Esophagus squamous epithelium (tissue), 4 donors: ENCODE results near the gene CENPU.

Experiments used
- CTCF ChIP-seq, 6 experiments: fragments of 450-650 bp in 4 of 6; fragments of 200-600 bp in 2 of 6; sonication (generic) in 2 of 6; IDR thresholded peaks; one replicate each; pipeline ENCODE4 v1.5.1; 2016 to 2019; ENCODE audit warnings: antibody characterized with exemption in 6 of 6, mild to moderate bottlenecking in 4 of 6, moderate library complexity in 4 of 6
- POLR2A ChIP-seq, 4 donors: fragments of 450-650 bp; IDR thresholded peaks; one replicate each; pipeline ENCODE4 v1.6.1; 2017; ENCODE audit warnings: antibody characterized with exemption in 4 of 4, mild to moderate bottlenecking in 4 of 4, moderate library complexity in 3 of 4

- TF ChIP-seq CTCF (IDR thresholded peaks at IDR 0.05) (no peak), POLR2A (IDR thresholded peaks at IDR 0.05) (no peak)
Observed at GRCh38 chr4:184702114-184702513, 31.8 kb downstream of the CENPU start.
